Measurements from ENCODE around the gene U2AF2. TPM values are rescaled to one million over a fixed set of nuclear protein-coding genes. Genes with fewer than 3 reads are reported as not detected.

U2AF2 gene
- total RNA-seq, 1 donor from 2014 or later = 202 TPM

GRCh38 chr19:55674841-55675660, 20.2 kb downstream of the U2AF2 start, which contains the start of gene EPN1:
TSS of gene EPN1 (plus strand) at chr19:55675226. CDS start at chr19:55678628, 3,402 bp downstream.
- DNase-seq (ENCODE audit: low spot score) = peak; percentile 96

DNA sequence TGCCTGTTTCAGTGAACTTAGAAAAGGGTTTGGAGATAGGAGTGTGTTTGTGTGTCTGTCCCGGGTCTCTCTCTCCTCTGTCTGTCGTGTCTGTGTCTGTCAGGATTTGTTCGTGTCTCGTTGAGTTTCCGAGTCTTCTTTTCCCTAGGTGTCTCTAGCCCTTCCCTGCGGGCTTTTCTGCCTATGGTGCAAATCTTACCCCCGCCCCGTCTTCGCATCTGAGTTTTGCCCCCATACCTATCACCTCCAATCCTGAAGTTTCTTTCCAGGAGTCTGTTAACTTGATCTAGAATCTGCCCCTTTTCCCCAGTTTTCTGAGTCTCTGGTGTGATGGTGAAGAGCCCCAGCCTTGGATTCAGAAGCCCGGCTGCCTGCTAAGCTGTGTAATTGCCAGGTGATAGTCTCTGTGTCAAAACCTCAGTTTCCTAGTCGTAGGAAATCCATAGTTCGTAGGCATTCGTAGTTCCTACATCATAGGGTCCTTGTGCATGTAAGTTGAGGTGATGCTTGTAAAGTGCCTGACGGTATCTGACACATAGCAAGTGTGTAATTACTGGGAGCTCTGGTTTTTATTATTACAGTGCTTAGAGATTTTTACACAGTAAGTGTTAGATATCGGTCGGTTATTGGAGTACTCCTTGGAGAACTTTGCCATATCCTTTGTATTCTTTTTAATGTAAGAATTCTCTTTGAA, 21.0 kb downstream of the U2AF2 start:
- no peak for DNase-seq (ENCODE audit: low spot score)

- peak; percentile 60 for DNase-seq (ENCODE audit: low spot score)
These were observed 21.5 kb downstream of the U2AF2 start for GRCh38 chr19:55676383-55676782.

DNA sequence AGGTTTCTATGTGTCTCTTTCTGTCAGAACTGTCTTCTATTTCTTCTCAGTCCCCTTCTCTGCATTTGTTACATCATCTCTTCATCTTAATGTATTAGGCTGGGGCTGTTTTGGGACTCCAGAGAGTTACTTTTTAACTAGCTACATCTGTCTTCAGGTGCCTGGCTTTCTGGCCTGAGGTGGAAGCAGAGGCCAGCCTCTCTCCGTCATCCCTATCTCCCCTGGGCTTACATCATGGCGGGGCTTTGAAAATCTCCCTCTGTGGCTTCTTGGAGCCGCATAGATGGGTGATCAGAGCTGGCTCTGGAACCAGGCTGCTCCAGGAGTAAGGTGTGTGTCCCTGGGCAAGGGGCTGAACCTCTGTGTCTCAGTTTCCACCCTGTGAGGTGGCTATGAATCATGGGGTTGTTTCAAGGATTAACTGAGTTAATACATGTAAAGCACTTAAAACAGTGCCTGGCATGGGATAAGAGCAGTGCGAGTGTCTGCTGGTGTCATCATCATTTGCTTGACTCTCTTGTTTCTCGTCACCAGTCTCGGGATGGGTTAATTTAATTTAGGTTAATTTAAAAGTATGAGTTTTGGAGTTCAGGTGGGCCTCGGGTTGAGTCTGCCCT, 22.2 kb downstream of the U2AF2 start:
- DNase-seq (ENCODE audit: low spot score) = no peak

- no peak for DNase-seq (ENCODE audit: low spot score)
These were observed 22.8 kb downstream of the U2AF2 start for GRCh38 chr19:55677572-55678028.

DNA sequence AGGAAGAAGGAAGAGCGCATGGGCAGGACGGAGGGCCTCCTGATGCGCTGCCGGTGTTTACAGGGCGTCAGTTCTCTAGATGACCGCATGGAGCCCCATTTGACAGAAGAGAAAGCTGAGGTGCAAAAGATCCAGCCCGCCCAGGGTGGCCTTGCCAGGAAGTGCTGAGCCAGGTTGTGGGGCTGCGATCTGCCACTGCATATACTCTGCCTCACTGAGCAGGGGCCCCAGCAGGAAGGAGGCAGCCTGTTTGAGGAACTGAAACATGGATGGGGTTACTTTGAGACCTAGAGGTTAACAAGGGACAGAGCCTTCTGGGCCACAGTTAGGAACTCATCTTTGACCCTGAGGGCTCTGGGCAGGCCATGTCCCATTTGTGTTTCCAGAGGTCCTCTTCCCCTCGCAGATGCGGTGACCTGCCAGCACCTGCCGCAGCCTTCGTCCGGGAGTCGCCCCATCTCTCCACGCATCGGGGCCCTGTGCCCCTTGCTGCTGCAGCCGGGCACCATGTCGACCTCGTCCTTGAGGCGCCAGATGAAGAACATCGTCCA, 23.4 kb downstream of the U2AF2 start:
- peak; percentile 41 for DNase-seq (ENCODE audit: low spot score)

DNA sequence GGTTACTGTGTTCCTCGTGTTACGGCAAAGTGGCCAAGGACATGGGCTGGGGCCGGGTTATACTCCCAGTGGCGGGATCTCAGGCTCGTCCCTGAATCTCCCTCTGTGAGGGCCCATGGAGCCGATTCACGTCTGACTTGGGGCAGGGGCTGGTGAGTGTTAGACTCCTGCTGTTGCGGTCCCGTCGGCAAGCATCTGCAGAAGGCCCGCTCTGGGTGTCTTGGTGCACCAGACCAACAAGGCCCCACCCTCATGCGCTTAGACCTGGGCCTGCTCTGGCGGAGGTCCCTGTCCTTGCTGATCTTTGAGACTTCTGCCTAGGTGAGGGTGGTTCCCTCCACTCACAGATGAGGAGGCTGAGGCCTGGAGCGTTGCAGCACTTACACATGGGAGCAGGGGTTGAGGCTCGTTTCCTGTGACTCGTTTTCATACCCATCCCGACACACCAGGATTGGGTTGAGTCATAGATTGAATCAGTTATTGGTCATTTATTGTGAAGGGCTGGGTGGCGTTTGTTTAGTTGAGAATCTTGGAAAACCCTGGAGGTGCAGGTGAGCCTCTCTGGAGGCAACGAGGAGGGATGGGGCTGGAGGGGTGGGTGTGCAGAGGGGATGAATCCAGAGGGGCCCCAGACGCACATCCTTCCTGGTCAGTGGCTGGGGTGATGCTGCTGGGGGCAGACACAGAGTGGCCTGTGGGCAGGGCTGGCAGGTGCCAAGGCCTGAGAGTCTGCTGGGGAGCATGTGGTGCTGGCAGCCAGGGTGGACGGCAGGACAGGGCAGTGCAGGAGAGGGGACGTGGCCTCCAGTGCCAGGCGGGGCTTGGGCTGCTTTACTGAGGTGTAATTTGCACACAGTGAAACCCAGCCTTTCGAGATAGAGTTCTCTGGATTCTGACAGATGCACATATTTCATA, 24.8 kb downstream of the U2AF2 start:
- no peak for DNase-seq (ENCODE audit: low spot score)

DNA sequence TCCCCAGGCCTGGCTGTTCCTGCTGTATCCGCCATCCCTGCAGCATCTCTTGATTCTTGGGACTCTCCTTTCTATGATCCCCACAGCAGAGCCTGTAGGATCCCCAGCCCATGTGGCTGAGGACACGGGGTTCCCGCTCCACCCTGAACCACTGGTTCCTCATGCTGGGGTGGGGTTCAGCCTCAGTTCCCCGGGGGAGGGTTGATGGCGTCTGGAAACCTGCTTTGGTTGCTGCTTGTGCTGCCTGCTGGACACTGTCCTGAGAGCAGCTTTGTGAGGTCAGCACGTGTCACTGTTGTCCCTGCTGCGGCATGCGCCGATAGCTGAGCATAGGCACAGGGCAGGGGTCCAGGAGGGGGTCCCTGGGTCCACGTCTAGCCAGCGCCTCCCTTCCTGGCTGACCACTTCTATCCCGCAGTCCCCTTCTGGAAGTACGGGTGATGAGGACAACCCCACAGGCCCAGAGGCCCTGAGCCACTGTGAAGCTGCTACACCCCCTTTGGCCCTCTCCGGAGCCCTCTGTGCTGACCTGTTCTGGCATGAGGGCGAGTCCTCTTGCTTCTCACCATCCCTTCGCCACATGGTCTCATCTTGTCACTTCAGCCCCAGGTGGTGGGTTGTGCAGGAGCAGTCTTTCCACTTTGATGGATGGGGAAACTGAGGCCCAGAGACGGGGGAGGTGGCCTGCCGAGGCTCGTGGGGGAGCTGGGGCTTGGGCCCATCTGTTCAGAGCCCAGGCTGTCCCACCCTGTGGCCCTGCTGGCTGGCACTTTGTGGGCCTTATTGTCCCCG, 25.7 kb downstream of the U2AF2 start:
- no peak for DNase-seq (ENCODE audit: low spot score)

- no peak for DNase-seq (ENCODE audit: low spot score)
These were observed 26.6 kb downstream of the U2AF2 start for GRCh38 chr19:55681131-55682092.

GRCh38 chr19:55683449-55684261, 28.8 kb downstream of the U2AF2 start:
- peak; percentile 79 for DNase-seq (ENCODE audit: low spot score)

DNA sequence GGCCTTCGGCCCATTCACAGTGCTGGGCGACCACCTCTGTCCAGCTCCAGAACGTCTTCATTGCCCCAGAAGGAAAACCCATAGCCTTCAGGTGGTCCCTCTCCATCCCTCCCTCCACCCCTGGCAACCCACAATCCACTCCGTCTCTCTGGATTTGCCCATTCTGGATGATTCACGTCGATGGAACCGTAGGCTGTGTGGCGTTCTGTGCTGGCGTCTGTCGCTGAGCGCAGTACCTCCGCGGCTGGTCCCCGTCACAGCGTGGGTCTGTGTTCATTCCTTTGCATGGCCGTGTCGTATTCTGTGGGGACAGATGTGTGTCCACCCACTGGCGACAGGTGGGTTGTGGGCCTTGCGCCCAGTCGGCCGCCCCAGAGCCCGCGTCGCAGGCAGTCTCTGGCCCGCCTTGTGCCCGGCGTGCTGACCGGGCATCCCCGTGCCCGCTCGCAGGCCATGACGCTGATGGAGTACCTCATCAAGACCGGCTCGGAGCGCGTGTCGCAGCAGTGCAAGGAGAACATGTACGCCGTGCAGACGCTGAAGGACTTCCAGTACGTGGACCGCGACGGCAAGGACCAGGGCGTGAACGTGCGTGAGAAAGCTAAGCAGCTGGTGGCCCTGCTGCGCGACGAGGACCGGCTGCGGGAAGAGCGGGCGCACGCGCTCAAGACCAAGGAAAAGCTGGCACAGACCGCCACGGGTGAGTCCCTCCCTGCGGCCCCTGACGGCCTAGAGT, 30.3 kb downstream of the U2AF2 start:
- no peak for DNase-seq (ENCODE audit: low spot score)

DNA sequence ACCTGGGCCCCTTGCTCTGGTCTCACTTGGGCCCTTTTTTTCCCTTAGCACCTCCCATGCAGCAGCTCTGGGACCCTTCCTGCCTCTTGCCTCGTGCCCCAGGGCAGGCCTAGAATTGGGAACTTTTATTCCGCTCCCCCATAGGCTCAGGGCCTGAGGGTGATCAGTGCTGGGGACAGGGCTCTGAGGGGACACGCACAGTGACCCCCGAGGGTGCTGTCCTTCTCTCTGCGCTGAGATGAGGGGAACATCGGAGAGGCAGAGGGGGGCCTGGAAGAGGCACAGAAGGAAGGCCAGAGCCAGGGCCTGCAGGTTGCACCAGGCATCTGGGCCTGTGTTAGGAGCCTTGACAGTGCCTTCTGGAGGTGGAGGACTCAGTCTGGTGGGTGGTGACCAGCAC, 30.9 kb downstream of the U2AF2 start:
- no peak for DNase-seq (ENCODE audit: low spot score)

DNA sequence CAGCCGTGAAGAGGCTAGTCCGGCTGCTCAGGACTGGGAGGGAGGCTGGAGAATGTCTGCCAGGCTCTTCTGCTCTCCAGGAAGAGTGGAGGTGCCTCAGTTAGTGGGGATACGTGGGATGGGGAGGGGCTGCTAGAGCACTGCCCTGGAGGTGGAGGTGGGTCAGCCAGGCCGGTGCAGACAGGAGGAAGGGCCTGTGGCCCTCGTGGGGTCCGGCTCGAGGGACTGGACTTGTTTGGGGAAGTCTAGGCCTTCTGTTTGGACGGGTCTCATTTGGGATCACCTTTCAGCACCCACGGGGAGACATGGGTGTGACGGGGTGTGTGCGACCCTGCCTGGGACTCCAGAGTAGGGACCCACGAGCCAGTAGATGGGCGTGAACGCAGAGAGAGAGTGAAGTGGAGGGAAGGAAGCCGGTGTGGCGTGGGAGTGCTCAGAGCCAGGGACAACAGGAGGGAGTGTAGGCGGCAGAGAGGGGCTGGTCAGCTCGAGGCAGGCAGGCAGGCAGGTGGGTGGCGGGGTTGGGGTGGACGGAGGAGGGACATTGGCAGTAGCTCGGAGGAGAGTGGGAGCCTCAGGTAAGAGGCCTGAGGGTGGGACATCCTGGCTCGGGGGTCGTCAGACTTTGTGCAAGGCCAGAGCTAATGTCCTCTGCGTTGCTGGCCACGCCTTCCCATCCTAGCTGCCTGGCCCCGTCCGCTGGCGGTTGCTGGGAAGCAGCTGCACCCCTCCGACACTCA, 31.6 kb downstream of the U2AF2 start:
- DNase-seq (ENCODE audit: low spot score) = no peak

- no peak for DNase-seq (ENCODE audit: low spot score)
These were observed 32.7 kb downstream of the U2AF2 start for GRCh38 chr19:55687281-55688201.

DNA sequence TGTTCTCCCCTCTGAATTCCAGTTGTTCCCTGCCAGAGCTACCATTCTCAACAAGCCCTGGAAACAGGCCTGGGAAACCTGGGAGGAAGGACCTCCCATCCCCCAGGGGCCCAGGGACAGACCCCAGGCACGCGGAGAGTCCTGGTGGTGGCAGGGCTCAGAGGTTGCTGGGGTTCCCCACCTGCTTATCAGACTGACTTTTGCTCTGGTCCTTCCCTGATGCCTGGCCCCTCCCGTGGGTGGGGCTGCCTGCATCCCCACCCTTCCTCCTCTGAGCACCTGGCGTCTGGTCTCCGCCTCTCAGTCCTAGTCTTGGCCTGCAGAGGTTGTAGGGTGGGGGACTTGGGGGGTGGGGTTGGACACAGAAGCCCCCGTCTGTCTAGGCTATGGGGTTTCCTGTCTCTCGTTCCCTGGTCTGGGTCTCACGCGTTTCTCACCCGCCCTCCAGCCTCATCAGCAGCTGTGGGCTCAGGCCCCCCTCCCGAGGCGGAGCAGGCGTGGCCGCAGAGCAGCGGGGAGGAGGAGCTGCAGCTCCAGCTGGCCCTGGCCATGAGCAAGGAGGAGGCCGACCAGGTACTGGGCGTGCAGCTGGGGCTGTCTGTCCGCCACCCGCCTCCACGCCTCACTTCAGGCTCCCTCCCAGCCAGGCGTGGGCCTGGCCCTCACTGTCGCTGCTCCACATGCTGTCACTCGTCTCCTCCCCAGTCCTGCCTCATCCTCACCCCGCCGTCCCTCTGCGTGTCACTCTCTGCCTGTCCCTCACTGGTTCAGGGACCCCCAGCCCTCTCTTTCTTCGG, 33.8 kb downstream of the U2AF2 start:
- peak; percentile 66 for DNase-seq (ENCODE audit: low spot score)

Data from mucosa of gallbladder (tissue), 1 donor.